BE2C (cell line): ENCODE data around the gene RPS13.
"Not testable (repeated sequence)": the region's sequence is repeated elsewhere in the genome, so short reads cannot be mapped to it uniquely, and the experiment has no call there.

Experiments used
- DNase-seq: peaks from one replicate; pipeline ENCODE4 v3.0.0-alpha.2; 2020
- H3K27me3 ChIP-seq: fragments of 250-450 bp; sonication (Bioruptor Pico); 2 replicates; pipeline ENCODE4 v1.5.1; 2020; ENCODE audit warnings: mild to moderate bottlenecking
- H3K36me3 ChIP-seq: fragments of 250-450 bp; sonication (Bioruptor Pico); 2 replicates; pipeline ENCODE4 v1.5.1; 2020; ENCODE audit warnings: mild to moderate bottlenecking
- H3K4me1 ChIP-seq: fragments of 250-450 bp; sonication (Bioruptor Pico); 2 replicates; pipeline ENCODE4 v1.5.1; 2020
- H3K4me3 ChIP-seq: 2 replicates; pipeline ENCODE4 v1.5.1; 2011; ENCODE audit warnings: low read depth, low read length
- H3K9me3 ChIP-seq: fragments of 250-450 bp; sonication (Bioruptor Pico); 2 replicates; pipeline ENCODE4 v1.5.1; 2020
- CTCF ChIP-seq: IDR thresholded peaks from 2 replicates; pipeline ENCODE4 v1.5.1; 2012; ENCODE audit warnings: mild to moderate bottlenecking, low read depth, low read length

RPS13 gene

GRCh38 chr11:17036666-17037658 lies 40.5 kb downstream of the RPS13 start:
- H3K4me3 ChIP-seq: no peak overlapping the region
- H3K9me3 ChIP-seq: no peaks in the 10 kb centered on the region
- H3K36me3 ChIP-seq: no peaks in the 10 kb centered on the region
- H3K27me3 ChIP-seq: no peaks in the 10 kb centered on the region
- no peak for DNase-seq
- TF ChIP-seq CTCF: no peak
- H3K4me1 ChIP-seq: no peaks in the 10 kb centered on the region

DNA sequence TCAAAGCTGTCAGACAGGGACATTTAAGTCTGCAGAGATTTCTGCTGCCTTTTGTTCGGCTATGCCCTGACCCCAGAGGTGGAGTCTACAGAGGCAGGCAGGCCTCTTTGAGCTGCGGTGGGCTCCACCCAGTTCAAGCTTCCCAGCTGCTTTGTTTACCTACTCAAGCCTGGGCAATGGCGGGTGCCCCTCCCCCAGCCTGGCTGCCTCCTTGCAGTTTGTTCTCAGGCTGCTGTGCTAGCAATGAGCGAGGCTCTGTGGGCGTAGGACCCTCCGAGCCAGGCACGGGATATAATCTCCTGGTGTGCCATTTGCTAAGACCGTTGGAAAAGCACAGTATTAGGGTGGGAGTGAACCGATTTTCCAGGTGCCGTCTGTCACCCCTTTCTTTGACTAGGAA lies 43.4 kb downstream of the RPS13 start:
- H3K9me3 ChIP-seq, H3K27me3 ChIP-seq, H3K4me1 ChIP-seq, H3K36me3 ChIP-seq, DNase-seq, H3K4me3 ChIP-seq: not testable (repeated sequence)

- Histone ChIP-seq H3K36me3 (no peaks in the 10 kb centered on the region), H3K9me3 (no peaks in the 10 kb centered on the region), H3K27me3 (no peaks in the 10 kb centered on the region), H3K4me1 (no peaks in the 10 kb centered on the region), H3K4me3 (no peak overlapping the region)
- no peak for TF ChIP-seq CTCF
- DNase-seq: no peak
These were observed 50.9 kb downstream of the RPS13 start for GRCh38 chr11:17026487-17027082.

- no peaks in the 10 kb centered on the region for H3K27me3 ChIP-seq
- TF ChIP-seq CTCF: no peak
- H3K9me3 ChIP-seq: no peaks in the 10 kb centered on the region
These were observed 52.5 kb downstream of the RPS13 start for GRCh38 chr11:17024924-17025323.

More at GRCh38 chr11:17024924-17025323, 52.5 kb downstream of the RPS13 start:
- H3K4me3 ChIP-seq: no peak overlapping the region
- H3K4me1 ChIP-seq: no peaks in the 10 kb centered on the region
- no peak for DNase-seq
- no peaks in the 10 kb centered on the region for H3K36me3 ChIP-seq
